B cell (primary cell): ENCODE measurements around the gene DCTN5.

Experiments used
- EZH2 ChIP-seq: IDR thresholded peaks from 2 replicates; pipeline ENCODE4 v1.6.1; 2012; ENCODE audit warnings: borderline replicate concordance, low read depth, mild to moderate bottlenecking, moderate library complexity, low read length; ENCODE audit not compliant: insufficient read depth, poor library complexity, severe bottlenecking
- TF ChIP-seq, protein P1 (sequence below): fragments of 200-600 bp; IDR thresholded peaks from one replicate; pipeline ENCODE4 v1.8.0; 2022; ENCODE audit warnings: antibody characterized with exemption, mild to moderate bottlenecking

GRCh38 chr16:23699100-23699499 is 57.8 kb downstream of the DCTN5 start:
- no peak for TF ChIP-seq EZH2
- TF ChIP-seq, protein P1, sequence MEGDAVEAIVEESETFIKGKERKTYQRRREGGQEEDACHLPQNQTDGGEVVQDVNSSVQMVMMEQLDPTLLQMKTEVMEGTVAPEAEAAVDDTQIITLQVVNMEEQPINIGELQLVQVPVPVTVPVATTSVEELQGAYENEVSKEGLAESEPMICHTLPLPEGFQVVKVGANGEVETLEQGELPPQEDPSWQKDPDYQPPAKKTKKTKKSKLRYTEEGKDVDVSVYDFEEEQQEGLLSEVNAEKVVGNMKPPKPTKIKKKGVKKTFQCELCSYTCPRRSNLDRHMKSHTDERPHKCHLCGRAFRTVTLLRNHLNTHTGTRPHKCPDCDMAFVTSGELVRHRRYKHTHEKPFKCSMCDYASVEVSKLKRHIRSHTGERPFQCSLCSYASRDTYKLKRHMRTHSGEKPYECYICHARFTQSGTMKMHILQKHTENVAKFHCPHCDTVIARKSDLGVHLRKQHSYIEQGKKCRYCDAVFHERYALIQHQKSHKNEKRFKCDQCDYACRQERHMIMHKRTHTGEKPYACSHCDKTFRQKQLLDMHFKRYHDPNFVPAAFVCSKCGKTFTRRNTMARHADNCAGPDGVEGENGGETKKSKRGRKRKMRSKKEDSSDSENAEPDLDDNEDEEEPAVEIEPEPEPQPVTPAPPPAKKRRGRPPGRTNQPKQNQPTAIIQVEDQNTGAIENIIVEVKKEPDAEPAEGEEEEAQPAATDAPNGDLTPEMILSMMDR = no peak
